Pancreas (tissue), 10 donors: ENCODE measurements around the gene SH3RF2. TPM values are rescaled to one million over a fixed set of nuclear protein-coding genes. Genes with fewer than 3 reads are reported as not detected.

Experiments
- ATAC-seq, 4 donors: fragments of 200-7000 bp; cut with Tn5 transposase; one replicate each; pipeline versions ENCODE4 v1.8.0 to v1.9.1; 2020; ENCODE audit warnings: mild to moderate bottlenecking in 4 of 4, moderate library complexity in 4 of 4
- DNase-seq, 6 donors: peaks; one replicate each; pipeline ENCODE4 v3.0.0-alpha.2; 2020
- FAIRE-seq: peaks from 2 replicates; lab custom pipeline; 2012; peaks lifted over from hg19 to GRCh38; lab: Jason Lieb, UNC
- H3K27ac ChIP-seq, 4 donors: fragments of 200-600 bp; sonication (generic); 1 replicate in 3 of 4; 2 replicates in 1 of 4; pipeline versions ENCODE4 v1.5.0 to v1.8.0; 2020
- H3K27me3 ChIP-seq, 4 donors: fragments of 200-600 bp; one replicate each; pipeline ENCODE4 v1.8.0; 2021
- H3K36me3 ChIP-seq, 3 donors: fragments of 200-600 bp; sonication (generic) in 1 of 3; one replicate each; pipeline versions ENCODE4 v1.5.0 to v1.8.0; 2020 to 2021
- H3K4me1 ChIP-seq, 3 donors: fragments of 200-600 bp; one replicate each; pipeline ENCODE4 v1.8.0; 2021
- H3K4me3 ChIP-seq, 4 donors: fragments of 200-600 bp; sonication (generic) in 2 of 4; one replicate each; pipeline versions ENCODE4 v1.5.0 to v1.8.0; 2020 to 2021
- H3K9me3 ChIP-seq, 4 donors: fragments of 200-600 bp; one replicate each; pipeline ENCODE4 v1.8.0; 2021
- CTCF ChIP-seq, 4 donors: fragments of 200-600 bp; sonication (generic) in 3 of 4; IDR thresholded peaks; one replicate each; pipeline versions ENCODE4 v1.5.0 to v1.8.0; 2021; ENCODE audit warnings: antibody characterized with exemption in 4 of 4
- WGBS, 2 donors: extraction: QIAGEN DNeasy Blood & Tissue Kit; methylation state at CpG; one replicate each; pipeline ENCODE4 v1.1.7; 2013; 5-methylcytosine and 5-hydroxymethylcytosine counted together
- intact Hi-C, 3 donors: fragments of 100-400 bp; cut with DNase I; formaldehyde crosslinking; loops; one replicate each; pipeline versions ENCODE4 v1.11.1 to v1.14.2; 2022
- polyA plus RNA-seq, 2 donors: library from polyadenylated mRNA; stranded (reverse); fragments of 200-250 nt; gene quantifications; one replicate each; pipeline ENCODE4 v1.2.3, GENCODE V29; 2013
- total RNA-seq, 6 donors: library from RNA; stranded (reverse); fragmentation: NEBNext Ultra II Directional in 4 of 6; extraction: Animal tissue kit (Norgen Biotek cat#: 25700) in 4 of 6; gene quantifications; one replicate each; pipeline versions ENCODE4 v1.2.1 to v1.2.4, GENCODE V29; 2021 to 2023
- donor health status: healthy with polysubstance abuse.
- donor health status: DM: no; HTN: no; CAD: no; lungs with moderate emphysema.
- donor health status: DM: no; HTN: no; CAD: no.
- donor health status: control.
- donor health status: control.
- donor health status: Bipolar disorder and iron deficiency.
- donor health status: DM: yes; HTN: yes; CAD: no.
- donor health status: DM: no; HTN: no; CAD: no.
- donor health status: DM: no; HTN: no; CAD: no.
- donor health status: DM: yes; HTN: yes; CAD: no.

The SH3RF2 gene
- total and polyA plus RNA-seq, 8 donors: 6.3 to 22.4 (median 12.8) TPM

DNA sequence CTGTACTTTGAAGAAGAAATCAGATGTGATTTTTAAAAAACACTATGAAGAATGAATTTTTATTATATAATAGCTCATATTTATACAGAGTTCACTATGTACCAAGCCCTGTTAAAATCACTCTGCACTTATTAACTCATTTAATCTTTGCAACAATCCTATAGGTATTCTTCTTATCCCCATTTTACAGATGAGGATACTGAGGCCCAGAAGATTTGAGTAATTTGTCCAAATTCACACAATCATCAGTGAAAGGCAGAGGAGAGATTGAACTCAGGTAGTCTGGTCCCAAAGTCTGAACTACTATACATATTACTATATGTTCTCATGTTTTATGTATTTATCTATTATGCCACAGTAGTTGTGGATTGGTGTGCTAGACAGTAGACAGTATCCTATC lies 152.9 kb downstream of the SH3RF2 start:
- Histone ChIP-seq H3K4me1 (no peaks in the 10 kb centered on the region), H3K27me3 (no peaks in the 10 kb centered on the region), H3K9me3 (no peaks in the 10 kb centered on the region), H3K36me3 (no peaks in the 10 kb centered on the region), H3K27ac (no peak overlapping the region), H3K4me3 (no peak overlapping the region)
- TF ChIP-seq CTCF (IDR thresholded peaks at IDR 0.05): no peak
- FAIRE-seq: no peak
- no peak for ATAC-seq
- DNase-seq: no peak
- intact Hi-C loops: no loop called here

- TF ChIP-seq CTCF (IDR thresholded peaks at IDR 0.05): no peak
- FAIRE-seq (no peak), DNase-seq (no peak), ATAC-seq (no peak)
- Histone ChIP-seq H3K4me3 (no peak overlapping the region), H3K27me3 (no peaks in the 10 kb centered on the region), H3K4me1 (no peaks in the 10 kb centered on the region), H3K27ac (no peak overlapping the region), H3K36me3 (no peaks in the 10 kb centered on the region), H3K9me3 (no peaks in the 10 kb centered on the region)
- intact Hi-C loops: no loop called here
- 93 to 98% methylated on average over 3 of the region's 3 CpGs for WGBS, 2 donors
These were observed 155.5 kb downstream of the SH3RF2 start for GRCh38 chr5:146091881-146092280.

DNA sequence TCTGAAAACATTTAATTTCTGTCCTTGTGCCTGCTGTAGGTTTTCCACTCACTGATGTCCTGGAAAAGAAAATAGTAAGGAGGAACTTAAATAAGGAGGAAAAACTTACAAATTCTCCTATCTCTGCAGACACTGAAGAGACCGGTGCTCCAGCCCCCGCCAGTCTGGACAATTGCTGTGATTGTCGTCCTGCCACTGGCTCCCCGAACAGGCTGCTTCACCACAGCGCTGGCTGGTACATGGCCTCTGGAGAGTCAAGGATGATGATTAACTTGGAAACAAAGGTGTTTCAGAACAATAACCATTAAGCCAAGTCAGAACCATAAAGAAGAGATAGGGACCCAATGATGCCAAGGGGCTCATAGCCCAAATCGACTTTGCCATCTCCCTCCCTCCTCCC lies 161.7 kb downstream of the SH3RF2 start:
- TF ChIP-seq CTCF (IDR thresholded peaks at IDR 0.05): no peak
- no peaks in the 10 kb centered on the region for H3K4me1 ChIP-seq
- intact Hi-C loops: no loop called here
- H3K36me3 ChIP-seq: no peaks in the 10 kb centered on the region
- 82 to 85% methylated on average over 6 of the region's 6 CpGs for WGBS, 2 donors
- FAIRE-seq (no peak), ATAC-seq (no peak), DNase-seq (no peak)
- no peak overlapping the region for H3K4me3 ChIP-seq
- H3K27ac ChIP-seq: no peak overlapping the region
- H3K27me3 ChIP-seq: no peaks in the 10 kb centered on the region
- H3K9me3 ChIP-seq: no peaks in the 10 kb centered on the region

- no peaks in the 10 kb centered on the region for H3K36me3 ChIP-seq
- no peaks in the 10 kb centered on the region for H3K27me3 ChIP-seq
- H3K4me1 ChIP-seq: no peaks in the 10 kb centered on the region
- ATAC-seq (no peak), FAIRE-seq (no peak), DNase-seq (no peak)
- TF ChIP-seq CTCF (IDR thresholded peaks at IDR 0.05): no peak
- H3K4me3 ChIP-seq: no peak overlapping the region
- no peak overlapping the region for H3K27ac ChIP-seq
- intact Hi-C loops: no loop called here
- WGBS, 2 donors: 78 to 84% methylated on average over 2 of the region's 2 CpGs
- no peaks in the 10 kb centered on the region for H3K9me3 ChIP-seq
These were observed 165.3 kb downstream of the SH3RF2 start for GRCh38 chr5:146101646-146102045.

DNA sequence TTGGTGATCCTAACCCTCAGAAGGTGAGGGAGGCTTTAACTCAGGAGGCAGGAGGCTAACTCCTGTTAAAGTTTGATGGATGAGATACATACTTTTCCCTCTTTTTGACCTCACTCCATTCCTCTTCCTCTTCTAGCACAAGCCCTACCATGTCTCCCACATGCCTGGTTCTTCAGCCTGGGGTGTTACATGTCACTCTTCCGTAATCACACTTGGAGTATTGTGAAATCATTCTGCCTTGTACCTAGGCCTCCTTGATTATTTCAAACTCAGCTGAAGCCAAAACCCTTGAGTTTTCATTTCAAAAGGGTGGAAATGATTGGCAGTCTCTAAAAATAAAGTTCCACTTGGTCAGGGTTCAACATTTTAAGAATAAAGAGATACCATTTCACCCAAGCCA lies 167.2 kb downstream of the SH3RF2 start:
- 0 to 73% methylated on average over 1 of the region's 1 CpG for WGBS, 2 donors
- no peak for TF ChIP-seq CTCF (IDR thresholded peaks at IDR 0.05)
- Histone ChIP-seq H3K4me1 (no peaks in the 10 kb centered on the region), H3K4me3 (no peak overlapping the region), H3K9me3 (no peaks in the 10 kb centered on the region), H3K36me3 (no peaks in the 10 kb centered on the region), H3K27ac (no peak overlapping the region), H3K27me3 (no peaks in the 10 kb centered on the region)
- no peak for ATAC-seq
- intact Hi-C loops: no loop called here
- FAIRE-seq: no peak
- no peak for DNase-seq
